ENCODE results near the gene PKNOX2. TPM values are rescaled to one million over a fixed set of nuclear protein-coding genes. Genes with fewer than 3 reads are reported as not detected.

The PKNOX2 gene, protein sequence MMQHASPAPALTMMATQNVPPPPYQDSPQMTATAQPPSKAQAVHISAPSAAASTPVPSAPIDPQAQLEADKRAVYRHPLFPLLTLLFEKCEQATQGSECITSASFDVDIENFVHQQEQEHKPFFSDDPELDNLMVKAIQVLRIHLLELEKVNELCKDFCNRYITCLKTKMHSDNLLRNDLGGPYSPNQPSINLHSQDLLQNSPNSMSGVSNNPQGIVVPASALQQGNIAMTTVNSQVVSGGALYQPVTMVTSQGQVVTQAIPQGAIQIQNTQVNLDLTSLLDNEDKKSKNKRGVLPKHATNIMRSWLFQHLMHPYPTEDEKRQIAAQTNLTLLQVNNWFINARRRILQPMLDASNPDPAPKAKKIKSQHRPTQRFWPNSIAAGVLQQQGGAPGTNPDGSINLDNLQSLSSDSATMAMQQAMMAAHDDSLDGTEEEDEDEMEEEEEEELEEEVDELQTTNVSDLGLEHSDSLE
- total RNA-seq: under 0.01 TPM

DNA sequence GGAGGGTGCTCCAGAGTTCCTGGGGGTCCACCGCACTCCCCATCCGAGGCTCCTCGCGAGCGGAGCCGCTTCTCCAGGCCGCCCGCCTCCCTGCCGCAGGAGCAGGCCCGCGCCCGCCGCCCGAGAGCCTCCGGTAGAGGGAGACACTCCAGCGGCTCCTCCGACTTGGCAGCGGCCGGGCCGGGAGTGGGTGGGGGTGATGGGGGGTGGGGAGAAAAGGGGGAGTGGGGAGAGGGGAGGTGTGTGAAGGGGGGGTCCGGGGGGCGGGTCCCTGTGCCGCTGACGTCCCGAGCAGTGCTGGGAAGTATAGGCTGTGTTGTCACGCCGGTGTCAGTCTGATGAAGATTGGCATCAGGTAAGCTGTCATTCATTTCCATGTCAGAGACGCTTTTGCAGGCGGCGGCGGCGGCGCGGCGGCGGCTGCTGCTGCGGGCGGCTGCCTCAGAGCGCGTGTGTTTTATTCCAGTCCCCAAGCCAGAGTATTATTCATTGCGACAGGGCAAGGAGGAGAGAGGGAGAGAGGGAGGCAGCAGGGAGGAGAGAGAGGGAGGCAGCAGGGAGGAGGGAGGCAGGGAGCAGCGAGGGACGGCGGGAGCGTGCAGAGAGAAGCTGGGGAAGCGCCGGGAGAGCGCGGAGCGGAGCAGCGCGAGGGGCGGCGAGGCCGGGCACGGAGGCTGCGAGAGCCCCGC lies at the start of gene PKNOX2:
PKNOX2 (plus strand) TSS at position 330 of the 689 bp plus-strand sequence. CDS start 186,555 bp downstream, outside the sequence.
- Histone ChIP-seq H3K4me1 (ENCODE audit: insufficient read depth, low read length) (peaks cover 18% of the 10 kb centered on the region), H3K27me3 (ENCODE audit: insufficient read depth, low read length) (peaks cover 69% of the 10 kb centered on the region), H3K4me3 (ENCODE audit: low read length) (peak within 1 kb of the TSS; percentile 20), H3K9me3 (ENCODE audit: low read depth, low read length) (no peaks in the 10 kb centered on the region)

DNA sequence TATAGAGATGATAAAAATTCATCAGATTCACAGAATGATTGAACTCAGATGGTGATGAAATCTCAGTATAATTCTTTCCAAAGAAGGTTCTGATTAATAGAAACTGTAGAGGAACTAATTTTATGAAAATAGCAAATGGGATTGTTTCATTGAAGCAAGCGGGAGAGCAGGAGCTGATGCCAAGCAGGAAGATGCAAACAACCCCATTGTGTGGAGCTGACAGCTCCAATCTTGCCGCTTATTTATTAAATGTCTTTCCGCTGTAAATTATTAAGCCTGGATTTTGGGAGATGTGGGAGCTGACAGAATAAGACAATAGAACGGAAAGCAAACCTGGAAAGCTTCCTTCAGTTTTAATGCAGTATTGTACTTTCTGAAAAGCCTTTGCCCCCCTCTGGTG lies 47.1 kb upstream of the PKNOX2 start:
- no peaks in the 10 kb centered on the region for H3K9me3 ChIP-seq (ENCODE audit: low read depth, low read length)
- peaks cover 15% of the 10 kb centered on the region for H3K27me3 ChIP-seq (ENCODE audit: insufficient read depth, low read length)
- no peaks in the 10 kb centered on the region for H3K4me1 ChIP-seq (ENCODE audit: insufficient read depth, low read length)

DNA sequence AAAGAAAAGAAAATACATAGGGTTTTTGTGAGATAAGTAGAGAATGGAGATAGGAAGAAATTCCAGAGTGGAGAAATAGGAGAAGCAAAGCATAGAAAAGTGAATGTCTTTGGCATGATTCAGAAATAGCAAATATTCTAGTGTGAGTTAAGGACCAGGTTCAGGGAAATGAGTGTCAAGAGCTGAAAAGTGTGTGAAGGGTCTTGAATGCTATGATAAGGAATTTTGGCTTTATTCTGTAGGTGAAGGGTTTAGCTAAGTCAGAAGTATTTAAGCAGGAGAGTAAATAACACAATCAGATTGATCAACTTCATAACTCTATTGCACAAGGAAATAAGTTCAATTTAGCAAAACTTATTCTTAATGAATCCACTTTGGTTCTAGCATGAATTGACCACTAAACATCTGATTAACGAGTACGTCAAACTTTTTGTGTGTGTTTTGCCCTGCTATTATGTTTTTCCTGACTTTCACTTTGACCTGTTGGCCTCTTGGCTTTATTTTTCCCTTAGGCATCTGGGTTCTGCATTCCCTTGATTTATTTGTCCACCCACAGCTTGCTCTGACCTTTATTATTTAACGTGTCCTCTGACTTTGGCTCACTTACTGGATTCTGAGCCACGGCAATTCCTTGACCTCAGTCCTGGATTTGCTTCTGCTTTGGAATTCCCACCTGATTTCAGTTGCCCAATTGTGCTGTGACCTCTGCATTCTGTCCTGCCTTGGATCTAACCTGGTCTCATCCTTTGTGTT lies 41.2 kb upstream of the PKNOX2 start:
- no peaks in the 10 kb centered on the region for H3K9me3 ChIP-seq (ENCODE audit: low read depth, low read length)
- peaks cover 25% of the 10 kb centered on the region for H3K27me3 ChIP-seq (ENCODE audit: insufficient read depth, low read length)
- H3K4me1 ChIP-seq (ENCODE audit: insufficient read depth, low read length): peaks cover 20% of the 10 kb centered on the region
- no peak overlapping the region for H3K4me3 ChIP-seq (ENCODE audit: low read length)

More for the DNA sequence above, 47.1 kb upstream of the PKNOX2 start:
- H3K4me3 ChIP-seq (ENCODE audit: low read length): no peak overlapping the region

DNA sequence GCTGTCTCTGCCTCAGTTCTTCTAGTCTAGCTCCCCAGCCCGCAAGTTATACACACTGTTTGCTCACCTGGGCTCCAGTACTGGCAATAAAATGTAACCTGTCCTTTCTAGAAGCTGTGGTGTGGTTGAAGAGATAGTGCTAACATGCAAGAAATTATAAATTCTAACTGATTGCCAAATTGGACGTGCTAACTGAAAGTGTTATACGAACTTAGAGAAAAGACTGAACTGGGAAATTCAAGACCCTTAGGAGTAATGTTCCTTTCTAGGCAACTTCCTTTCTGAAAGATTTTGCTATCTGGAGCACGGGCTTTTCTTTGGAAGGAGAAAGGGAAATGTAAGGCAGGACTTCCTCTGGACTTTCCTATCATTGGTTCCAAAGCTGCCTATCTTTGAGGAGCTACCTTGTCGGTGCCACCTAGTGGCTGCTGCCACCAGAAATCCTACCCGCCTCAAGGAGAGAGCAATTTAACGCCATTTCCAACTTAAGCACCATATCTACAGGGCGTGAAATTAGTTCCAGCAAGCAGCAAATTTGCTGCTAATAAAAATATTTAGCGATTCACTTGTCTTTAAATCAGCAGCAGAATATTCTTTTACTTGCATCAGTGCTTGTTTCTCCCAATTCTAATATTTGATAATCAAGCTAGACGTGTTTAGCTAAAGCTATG lies 40.5 kb upstream of the PKNOX2 start:
- no peak overlapping the region for H3K4me3 ChIP-seq (ENCODE audit: low read length)
- peaks cover 26% of the 10 kb centered on the region for H3K27me3 ChIP-seq (ENCODE audit: insufficient read depth, low read length)
- no peaks in the 10 kb centered on the region for H3K9me3 ChIP-seq (ENCODE audit: low read depth, low read length)
- H3K4me1 ChIP-seq (ENCODE audit: insufficient read depth, low read length): peaks cover 20% of the 10 kb centered on the region

DNA sequence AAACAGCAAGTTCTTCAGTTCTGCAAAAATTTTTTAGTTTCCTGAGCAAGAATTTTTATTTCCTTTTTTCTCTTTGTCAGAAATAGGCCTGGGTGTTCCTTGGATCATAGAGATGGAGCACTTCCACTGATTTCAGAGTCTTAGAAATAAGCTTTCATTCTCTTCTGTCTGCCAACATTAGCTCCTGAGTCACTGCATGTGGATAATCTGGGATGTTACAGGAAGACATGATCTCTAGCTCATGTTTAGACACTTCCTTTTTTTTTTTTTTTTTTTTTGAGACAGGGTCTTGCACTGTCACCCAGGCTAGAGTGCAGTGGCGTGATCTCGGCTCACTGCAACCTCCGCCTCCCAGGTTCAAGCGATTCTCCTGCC lies 39.9 kb upstream of the PKNOX2 start:
- Histone ChIP-seq H3K27me3 (ENCODE audit: insufficient read depth, low read length) (peaks cover 24% of the 10 kb centered on the region), H3K9me3 (ENCODE audit: low read depth, low read length) (no peaks in the 10 kb centered on the region), H3K4me3 (ENCODE audit: low read length) (no peak overlapping the region), H3K4me1 (ENCODE audit: insufficient read depth, low read length) (peaks cover 20% of the 10 kb centered on the region)

DNA sequence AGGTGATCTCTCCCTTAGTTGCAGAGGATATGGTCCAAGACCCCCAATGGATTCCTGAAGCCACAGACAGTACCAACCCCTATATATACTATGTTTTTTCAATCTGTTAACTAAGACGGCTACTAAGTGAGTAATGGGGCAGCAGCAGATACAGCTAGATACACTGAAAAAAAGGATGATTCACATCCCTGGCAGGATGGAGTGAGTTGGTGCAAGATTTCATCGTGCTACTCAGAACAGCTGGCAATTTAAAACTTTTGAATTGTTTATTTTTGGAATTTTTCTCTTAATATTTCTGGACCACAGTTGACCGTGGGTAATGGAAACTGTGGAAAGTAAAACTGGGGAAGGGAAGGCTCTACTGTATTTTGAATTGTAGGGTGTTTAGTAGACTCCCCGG lies 36.1 kb upstream of the PKNOX2 start:
- no peaks in the 10 kb centered on the region for H3K9me3 ChIP-seq (ENCODE audit: low read depth, low read length)

DNA sequence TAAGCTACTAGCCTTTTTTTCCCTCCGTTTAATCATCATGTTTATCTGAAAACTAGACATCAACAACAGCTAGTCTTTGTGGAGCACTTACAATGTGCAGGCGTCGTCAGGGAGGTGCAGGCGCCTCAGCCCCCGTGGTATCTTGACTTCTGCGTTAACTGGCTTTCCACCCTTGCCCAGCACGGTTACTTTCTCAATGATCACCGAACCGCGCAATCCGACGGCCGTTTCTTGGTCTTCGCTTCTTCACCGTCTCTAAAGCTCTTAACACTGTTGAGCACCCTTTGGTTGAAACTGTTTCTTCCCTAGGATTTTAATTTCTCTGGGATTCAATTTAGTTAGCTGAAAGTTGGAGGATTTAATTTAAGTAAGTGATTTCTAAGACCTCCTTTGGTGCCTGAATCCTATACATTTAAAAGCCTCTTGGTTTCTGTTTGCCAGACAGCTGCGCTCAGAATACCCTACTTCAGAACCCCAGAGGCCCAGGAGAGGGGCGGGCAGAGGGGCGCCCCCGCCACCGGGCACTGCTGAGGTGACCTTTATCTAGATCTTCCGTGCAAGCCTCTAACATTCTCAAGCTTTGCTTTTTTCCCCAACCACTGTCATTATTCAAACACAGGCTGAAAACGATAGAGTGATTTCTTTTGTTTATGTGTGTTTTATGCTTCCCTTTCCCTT lies 35.1 kb upstream of the PKNOX2 start:
- peaks cover 7% of the 10 kb centered on the region for H3K4me1 ChIP-seq (ENCODE audit: insufficient read depth, low read length)
- no peak overlapping the region for H3K4me3 ChIP-seq (ENCODE audit: low read length)
- H3K9me3 ChIP-seq (ENCODE audit: low read depth, low read length): no peaks in the 10 kb centered on the region
- H3K27me3 ChIP-seq (ENCODE audit: insufficient read depth, low read length): peaks cover 27% of the 10 kb centered on the region

More for the DNA sequence above, 36.1 kb upstream of the PKNOX2 start:
- Histone ChIP-seq H3K4me3 (ENCODE audit: low read length) (no peak overlapping the region), H3K4me1 (ENCODE audit: insufficient read depth, low read length) (peaks cover 17% of the 10 kb centered on the region), H3K27me3 (ENCODE audit: insufficient read depth, low read length) (peaks cover 27% of the 10 kb centered on the region)

DNA sequence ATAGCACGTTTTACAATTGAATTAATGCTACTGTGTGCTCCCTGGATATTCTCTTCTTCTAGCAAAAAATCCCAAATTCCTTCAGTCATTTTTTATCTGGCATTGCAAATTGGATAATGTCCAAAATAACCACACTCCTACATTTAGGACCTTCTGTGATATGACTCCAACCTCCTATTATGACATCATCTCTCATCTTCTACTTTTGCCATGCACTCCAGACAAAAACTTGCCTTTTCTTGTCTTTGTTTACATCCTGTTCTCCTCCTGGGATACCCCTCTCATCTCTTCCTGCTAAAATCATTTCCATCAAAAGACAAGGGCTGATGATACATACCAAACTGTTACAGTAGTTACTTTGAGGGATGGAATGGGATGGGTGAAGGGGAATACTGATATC lies 32.5 kb upstream of the PKNOX2 start:
- Histone ChIP-seq H3K4me3 (ENCODE audit: low read length) (no peak overlapping the region), H3K27me3 (ENCODE audit: insufficient read depth, low read length) (peaks cover 21% of the 10 kb centered on the region), H3K9me3 (ENCODE audit: low read depth, low read length) (no peaks in the 10 kb centered on the region), H3K4me1 (ENCODE audit: insufficient read depth, low read length) (no peaks in the 10 kb centered on the region)

DNA sequence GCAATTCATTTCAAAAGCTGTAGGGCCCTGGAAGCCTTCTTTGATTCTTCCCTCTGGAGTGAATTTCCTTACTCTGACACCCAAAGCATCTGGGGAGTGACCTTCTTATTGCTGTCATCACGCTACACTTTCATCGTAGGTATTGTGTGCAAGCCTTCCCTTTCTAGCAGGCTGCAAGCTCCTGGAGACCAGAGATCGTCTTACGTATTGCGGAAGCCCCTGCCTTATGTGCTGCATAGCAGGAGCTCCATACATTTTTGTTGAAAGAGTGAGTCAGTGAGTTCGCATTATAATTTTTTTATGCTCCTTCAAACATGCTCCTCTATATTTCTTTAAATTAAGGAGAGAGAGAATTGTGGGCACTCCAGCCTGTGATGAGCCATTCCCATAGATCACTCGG lies 32.0 kb upstream of the PKNOX2 start:
- H3K9me3 ChIP-seq (ENCODE audit: low read depth, low read length): no peaks in the 10 kb centered on the region
- H3K4me3 ChIP-seq (ENCODE audit: low read length): no peak overlapping the region
- H3K4me1 ChIP-seq (ENCODE audit: insufficient read depth, low read length): no peaks in the 10 kb centered on the region
- H3K27me3 ChIP-seq (ENCODE audit: insufficient read depth, low read length): peaks cover 15% of the 10 kb centered on the region

DNA sequence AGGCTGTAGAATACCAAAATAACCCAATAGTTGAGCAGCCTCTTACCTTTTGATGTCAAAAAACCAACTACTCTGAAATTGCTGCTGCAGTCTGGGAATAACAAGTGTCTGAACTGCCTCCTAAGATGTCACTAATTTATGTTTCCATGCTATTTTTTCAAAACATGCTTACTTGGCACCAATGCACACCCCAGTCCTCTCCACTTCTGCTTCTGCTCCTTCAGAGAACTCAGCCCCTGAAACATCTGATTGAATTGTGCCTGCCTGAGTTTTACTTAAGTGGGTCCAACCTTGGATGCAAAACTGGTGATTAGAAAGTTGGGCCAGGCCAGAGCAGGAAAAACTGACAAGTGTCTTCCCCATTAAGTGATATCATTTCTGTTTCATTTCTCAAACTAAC lies 28.6 kb upstream of the PKNOX2 start:
- Histone ChIP-seq H3K27me3 (ENCODE audit: insufficient read depth, low read length) (peaks cover 12% of the 10 kb centered on the region), H3K4me1 (ENCODE audit: insufficient read depth, low read length) (no peaks in the 10 kb centered on the region), H3K4me3 (ENCODE audit: low read length) (no peak overlapping the region), H3K9me3 (ENCODE audit: low read depth, low read length) (no peaks in the 10 kb centered on the region)

DNA sequence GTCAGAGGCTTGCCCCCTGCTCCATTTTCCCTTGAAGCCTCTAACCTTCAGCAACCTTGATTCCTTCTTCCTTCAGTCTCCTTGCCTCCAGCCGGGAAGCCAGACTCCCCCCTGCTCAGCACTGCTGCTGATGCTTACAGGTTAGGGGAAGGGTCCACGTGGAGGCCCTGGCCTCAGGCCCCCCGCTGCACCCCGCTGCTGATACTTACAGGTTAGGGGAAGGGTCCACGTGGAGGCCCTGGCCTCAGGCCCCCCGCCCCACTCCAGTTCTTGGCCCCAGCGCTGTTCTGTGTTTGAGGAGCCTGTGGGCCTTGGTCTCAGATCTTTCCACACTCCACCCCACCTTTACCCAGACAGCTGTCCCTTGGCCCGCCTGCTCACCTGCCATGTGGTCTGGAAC lies 25.6 kb upstream of the PKNOX2 start:
- no peak overlapping the region for H3K4me3 ChIP-seq (ENCODE audit: low read length)
- no peaks in the 10 kb centered on the region for H3K9me3 ChIP-seq (ENCODE audit: low read depth, low read length)
- peaks cover 15% of the 10 kb centered on the region for H3K27me3 ChIP-seq (ENCODE audit: insufficient read depth, low read length)
- no peaks in the 10 kb centered on the region for H3K4me1 ChIP-seq (ENCODE audit: insufficient read depth, low read length)

DNA sequence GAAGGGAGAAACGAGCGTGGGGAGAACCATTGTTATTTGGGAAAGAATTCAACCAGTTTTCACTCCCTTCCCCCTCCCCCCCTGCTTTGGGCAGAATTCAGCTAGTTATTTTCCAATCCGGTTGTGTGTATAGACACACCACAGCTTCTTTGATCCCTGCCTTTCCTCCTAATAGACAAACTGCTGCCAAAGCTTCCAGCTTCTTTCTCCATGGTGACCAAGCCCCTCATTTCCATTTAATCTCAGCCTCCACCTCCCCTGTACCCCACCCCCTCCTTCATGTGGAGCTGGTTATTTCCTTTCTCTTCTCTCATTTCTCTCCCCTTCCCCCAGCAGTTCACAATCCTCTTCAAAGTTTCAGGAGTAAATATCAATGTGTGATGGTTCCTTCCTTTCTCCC lies 24.8 kb upstream of the PKNOX2 start:
- no peaks in the 10 kb centered on the region for H3K4me1 ChIP-seq (ENCODE audit: insufficient read depth, low read length)
- peaks cover 12% of the 10 kb centered on the region for H3K27me3 ChIP-seq (ENCODE audit: insufficient read depth, low read length)
- no peak overlapping the region for H3K4me3 ChIP-seq (ENCODE audit: low read length)
- no peaks in the 10 kb centered on the region for H3K9me3 ChIP-seq (ENCODE audit: low read depth, low read length)

DNA sequence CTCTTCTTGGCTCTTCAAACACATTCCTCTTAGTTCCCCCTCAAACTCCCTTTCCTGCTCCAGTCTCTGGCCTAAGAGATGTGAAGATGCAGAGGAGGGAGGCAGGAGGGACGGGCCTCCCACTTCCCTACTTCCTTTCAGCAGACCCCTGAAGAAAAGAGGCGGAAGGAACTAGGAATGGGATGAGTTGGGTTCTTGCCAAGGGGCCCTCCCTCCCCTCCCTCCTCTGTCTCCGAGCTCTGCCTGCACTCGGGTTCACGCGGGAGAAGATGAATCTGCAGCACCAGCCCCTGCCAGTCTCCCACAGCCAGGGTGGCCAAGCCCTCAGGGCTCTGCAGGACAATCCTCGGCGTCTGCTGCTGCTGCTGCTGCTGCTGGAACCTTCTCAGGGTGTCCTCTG lies 24.3 kb upstream of the PKNOX2 start:
- Histone ChIP-seq H3K27me3 (ENCODE audit: insufficient read depth, low read length) (peaks cover 12% of the 10 kb centered on the region), H3K4me1 (ENCODE audit: insufficient read depth, low read length) (no peaks in the 10 kb centered on the region), H3K4me3 (ENCODE audit: low read length) (no peak overlapping the region), H3K9me3 (ENCODE audit: low read depth, low read length) (no peaks in the 10 kb centered on the region)

DNA sequence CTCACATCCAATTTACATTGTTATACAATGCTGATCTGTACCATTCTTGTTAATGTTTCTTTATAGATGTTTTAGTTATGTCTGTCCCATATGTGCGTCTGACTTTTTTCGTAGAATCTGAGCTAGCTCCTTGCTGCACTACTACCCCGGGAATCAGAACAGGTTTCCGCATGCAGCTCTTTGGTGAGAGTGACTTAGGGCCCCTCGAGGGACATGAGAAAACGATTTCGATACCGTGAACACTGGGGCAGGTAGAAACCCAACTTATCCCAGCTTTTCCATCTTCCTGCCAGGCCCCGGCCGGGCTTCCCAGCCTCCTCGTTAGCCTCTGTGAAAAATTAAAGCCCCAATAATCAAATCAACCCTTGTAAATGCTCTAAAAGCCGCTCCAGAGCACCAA lies 23.4 kb upstream of the PKNOX2 start:
- Histone ChIP-seq H3K9me3 (ENCODE audit: low read depth, low read length) (no peaks in the 10 kb centered on the region), H3K4me1 (ENCODE audit: insufficient read depth, low read length) (no peaks in the 10 kb centered on the region), H3K4me3 (ENCODE audit: low read length) (no peak overlapping the region), H3K27me3 (ENCODE audit: insufficient read depth, low read length) (peaks cover 12% of the 10 kb centered on the region)

Measured in mononuclear cell (primary cell).